ENCODE data around the gene RBM5.

The RBM5 gene

GRCh38 chr3:50163572-50164455, 75.1 kb downstream of the RBM5 start:
- no peak for DNase-seq

- DNase-seq, result no peak
These were observed 75.8 kb downstream of the RBM5 start for GRCh38 chr3:50164481-50164880.

- no peak for DNase-seq
These were observed 76.5 kb downstream of the RBM5 start for GRCh38 chr3:50164984-50165909.

- DNase-seq, result no peak
These were observed 77.3 kb downstream of the RBM5 start for GRCh38 chr3:50165910-50166538.

- no peak for DNase-seq
These were observed 77.9 kb downstream of the RBM5 start for GRCh38 chr3:50166620-50167019.

GRCh38 chr3:50167069-50167840, 78.5 kb downstream of the RBM5 start:
- DNase-seq, result no peak

- DNase-seq, result no peak
These were observed 79.1 kb downstream of the RBM5 start for GRCh38 chr3:50167841-50168209.

- no peak for DNase-seq
These were observed 79.7 kb downstream of the RBM5 start for GRCh38 chr3:50168388-50168787.
